Femur (tissue), 1 donor: ENCODE results near the gene ARNT2.
"Not testable (repeated sequence)": the region's sequence is repeated elsewhere in the genome, so short reads cannot be mapped to it uniquely, and the experiment has no call there.

ENCODE experiments used
- DNase-seq: peaks from one replicate; pipeline ENCODE4 v3.0.0-alpha.2; 2017

The ARNT2 gene

DNA sequence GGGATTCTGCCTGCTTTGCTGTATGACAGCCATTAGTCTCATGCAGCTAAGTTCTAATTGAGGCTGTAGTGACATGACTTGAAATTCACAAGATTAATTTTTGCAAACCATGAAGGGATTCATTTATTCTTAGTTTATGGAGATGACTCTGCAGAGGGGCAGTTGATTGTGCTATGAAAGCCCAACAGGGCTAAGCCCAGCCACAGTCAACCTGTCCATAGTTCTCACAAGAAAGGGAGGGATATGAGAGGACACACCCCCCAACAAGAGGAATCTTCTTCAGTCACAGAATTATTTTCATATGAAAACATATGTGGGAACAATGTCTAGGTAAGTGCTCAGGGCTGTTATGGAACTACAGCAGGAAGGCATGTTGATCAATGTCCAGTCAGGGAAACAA, 229.0 kb downstream of the ARNT2 start:
- DNase-seq = no peak

DNA sequence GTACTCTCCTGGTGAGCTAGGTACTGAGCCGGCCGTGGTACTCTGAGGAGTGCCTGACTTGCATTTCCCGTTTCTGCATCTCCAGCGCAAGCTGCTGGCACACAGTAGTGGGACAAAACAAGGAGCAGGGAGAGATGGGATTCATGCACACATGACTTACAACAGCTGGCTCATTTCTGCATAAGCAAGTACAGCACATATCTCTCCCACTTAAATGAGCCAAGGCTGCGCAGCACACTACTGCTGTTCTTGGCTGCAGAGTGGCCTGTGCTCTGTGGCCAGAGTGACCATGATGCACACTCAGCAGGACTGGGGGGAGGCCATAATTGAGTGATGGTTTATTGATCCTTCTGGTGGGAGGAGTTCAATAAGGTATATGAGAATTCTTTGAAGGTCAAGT, 231.8 kb downstream of the ARNT2 start:
- DNase-seq = no peak

- no peak for DNase-seq
Observed at GRCh38 chr15:80636675-80637074, 232.5 kb downstream of the ARNT2 start.

DNA sequence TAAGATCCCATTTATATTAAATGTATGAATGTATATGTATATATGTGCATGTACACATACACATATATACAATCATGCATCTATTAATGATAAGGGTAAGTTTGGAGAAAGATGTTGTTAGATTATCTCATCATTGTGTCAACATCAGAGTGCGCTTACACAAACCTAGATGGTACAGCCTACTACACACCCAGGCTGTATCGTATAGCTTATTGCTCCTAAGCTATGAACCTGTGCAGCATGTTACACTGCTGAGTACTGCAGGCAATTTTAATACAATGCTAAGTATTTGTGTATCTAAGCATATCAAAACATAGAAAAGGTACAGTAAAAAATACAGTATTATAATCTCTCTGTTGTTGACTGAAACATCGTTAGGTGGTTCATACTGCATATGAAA, 233.6 kb downstream of the ARNT2 start:
- no peak for DNase-seq

DNA sequence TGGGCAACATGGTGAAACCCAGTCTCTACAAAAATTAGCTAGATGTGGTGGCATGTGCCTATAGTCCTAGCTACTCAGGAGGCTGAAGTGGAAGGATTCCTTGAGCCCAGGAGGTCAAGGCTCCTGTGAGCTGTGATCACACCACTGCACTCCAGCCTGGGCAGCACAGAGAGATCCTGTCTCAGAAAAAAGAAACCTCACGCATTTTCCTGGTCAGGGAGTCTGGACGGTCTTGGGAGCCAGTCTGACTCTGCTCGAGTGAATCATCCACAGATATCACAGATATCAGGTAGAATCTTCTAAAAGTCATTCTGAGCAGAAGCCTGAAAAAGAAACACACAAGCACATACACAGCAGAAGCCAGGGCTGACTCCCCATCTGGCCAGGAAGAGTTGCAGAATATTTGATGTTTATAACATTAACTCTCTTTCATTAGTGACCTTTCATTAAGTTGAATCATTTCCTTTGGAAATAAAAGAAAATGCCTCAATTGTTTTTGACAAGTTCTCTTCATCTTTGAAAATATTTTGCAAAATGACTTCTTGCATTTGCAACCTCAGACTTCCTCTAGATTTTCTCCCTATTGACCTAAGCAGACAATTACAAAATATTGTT, 234.5 kb downstream of the ARNT2 start:
- no peak for DNase-seq

DNA sequence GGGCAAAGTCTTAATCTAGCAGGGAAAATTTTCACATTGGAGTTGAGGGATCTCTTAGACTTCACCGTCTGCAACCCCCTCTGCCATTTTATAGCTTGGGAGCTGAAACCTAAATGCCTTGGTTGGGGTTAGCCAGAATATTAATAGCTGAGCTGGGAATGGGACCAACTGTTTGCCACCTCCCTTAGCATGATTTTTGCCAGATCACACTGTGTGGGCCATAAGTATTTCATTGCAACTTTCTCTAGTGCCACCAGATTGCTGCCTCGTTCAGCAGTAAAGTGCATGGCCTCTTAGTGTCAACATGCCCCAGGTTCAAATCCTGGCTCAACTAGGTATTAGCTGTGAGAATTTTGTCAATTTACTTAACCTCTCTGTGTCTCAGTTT, 235.0 kb downstream of the ARNT2 start:
- DNase-seq = no peak

DNA sequence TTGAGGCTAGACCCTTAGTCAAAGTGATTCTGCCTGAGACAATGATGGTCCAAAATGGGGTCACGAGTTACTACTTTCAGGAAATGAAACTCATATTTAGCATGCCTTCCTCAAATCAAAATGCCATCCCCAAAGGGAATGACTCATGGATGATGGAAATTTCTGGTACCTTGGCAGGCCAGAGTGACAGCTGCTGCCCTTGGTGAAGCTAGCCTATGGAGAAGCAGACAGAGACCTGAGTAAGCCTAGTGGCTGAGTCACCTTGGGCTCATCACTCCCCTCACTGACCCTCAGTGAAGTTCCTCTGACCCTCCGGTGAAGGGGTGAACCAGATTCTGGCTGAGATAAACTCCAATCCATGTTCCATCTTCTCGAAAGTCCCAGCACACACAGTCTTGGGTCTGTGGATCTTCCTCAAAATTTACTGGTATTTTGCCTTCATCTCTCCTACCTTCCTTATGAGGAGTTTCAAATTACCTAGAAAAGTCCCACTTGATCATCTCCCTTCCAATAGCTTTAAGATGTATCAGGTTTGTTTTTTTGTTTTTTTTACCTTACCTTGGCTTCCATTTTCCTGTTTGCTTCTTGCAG, 236.4 kb downstream of the ARNT2 start:
- DNase-seq = no peak

- DNase-seq = no peak
Observed at GRCh38 chr15:80641384-80641783, 237.2 kb downstream of the ARNT2 start.

GRCh38 chr15:80643431-80643951, 239.3 kb downstream of the ARNT2 start:
- no peak for DNase-seq

GRCh38 chr15:80645494-80646065, 241.4 kb downstream of the ARNT2 start:
- no peak for DNase-seq

DNA sequence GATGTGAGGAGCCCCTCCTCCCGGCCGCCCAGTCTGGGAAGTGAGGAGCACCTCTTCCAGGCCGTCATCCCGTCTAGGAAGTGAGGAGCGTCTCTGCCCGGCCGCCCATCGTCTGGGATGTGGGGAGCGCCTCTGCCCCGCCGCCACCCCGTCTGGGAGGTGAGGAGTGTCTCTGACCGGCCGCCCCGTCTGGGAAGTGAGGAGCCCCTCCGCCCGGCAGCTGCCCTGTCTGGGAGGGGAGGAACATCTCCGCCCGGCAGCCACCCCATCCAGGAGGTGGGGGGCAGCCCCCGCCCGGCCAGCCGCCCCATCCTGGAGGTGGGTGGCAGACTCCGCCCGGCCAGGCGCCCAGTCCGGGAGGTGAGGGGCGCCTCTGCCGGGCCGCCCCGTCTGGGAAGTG, 243.2 kb downstream of the ARNT2 start:
- DNase-seq = not testable (repeated sequence)
